ENCODE data around the gene APBA1.

Gene APBA1

DNA sequence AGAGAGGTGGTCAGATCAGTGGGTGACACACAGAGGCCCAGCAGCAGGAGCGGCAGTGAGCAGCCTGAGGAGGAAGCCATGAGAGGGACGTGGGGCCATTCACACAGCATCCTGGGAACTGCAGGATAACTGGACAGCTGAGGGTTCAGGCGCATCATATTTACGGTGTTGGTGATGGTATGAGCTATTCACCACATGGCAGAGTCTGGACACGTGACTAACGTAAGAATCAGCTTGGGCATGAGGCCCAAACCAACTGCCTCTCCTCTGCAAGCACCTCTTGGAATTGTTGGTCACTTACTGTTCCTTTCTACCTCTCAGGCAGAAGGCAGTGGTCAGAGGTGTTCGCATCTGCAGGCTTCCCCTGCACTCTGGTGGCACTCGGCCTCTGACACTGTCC is 206.0 kb downstream of the APBA1 start:
- Histone ChIP-seq H3K36me3 (ENCODE audit: low read length) (no peaks in the 10 kb centered on the region), H3K9me2 (replicated peaks; ENCODE audit: insufficient read depth, low read length) (no peaks in the 10 kb centered on the region), H3K4me2 (ENCODE audit: low read depth, low read length, poor library complexity, severe bottlenecking) (no peak overlapping the region), H4K20me1 (ENCODE audit: low read depth, low read length) (no peaks in the 10 kb centered on the region), H3K27me3 (ENCODE audit: low read length) (no peaks in the 10 kb centered on the region), H3K27ac (ENCODE audit: low read depth, low read length) (no peak overlapping the region), H3K79me2 (ENCODE audit: insufficient read depth, low read length) (no peaks in the 10 kb centered on the region), H2AFZ (ENCODE audit: low read depth, low read length, severe bottlenecking) (no peak overlapping the region), H3K9me3 (ENCODE audit: insufficient read depth, low read length) (no peaks in the 10 kb centered on the region), H3K9ac (ENCODE audit: low read length) (no peak overlapping the region), H3F3A (ENCODE audit: insufficient read depth) (no peaks in the 10 kb centered on the region), H3K4me3 (ENCODE audit: insufficient read depth, low read length, poor library complexity, severe bottlenecking) (no peak overlapping the region)
- TF ChIP-seq, protein P1, sequence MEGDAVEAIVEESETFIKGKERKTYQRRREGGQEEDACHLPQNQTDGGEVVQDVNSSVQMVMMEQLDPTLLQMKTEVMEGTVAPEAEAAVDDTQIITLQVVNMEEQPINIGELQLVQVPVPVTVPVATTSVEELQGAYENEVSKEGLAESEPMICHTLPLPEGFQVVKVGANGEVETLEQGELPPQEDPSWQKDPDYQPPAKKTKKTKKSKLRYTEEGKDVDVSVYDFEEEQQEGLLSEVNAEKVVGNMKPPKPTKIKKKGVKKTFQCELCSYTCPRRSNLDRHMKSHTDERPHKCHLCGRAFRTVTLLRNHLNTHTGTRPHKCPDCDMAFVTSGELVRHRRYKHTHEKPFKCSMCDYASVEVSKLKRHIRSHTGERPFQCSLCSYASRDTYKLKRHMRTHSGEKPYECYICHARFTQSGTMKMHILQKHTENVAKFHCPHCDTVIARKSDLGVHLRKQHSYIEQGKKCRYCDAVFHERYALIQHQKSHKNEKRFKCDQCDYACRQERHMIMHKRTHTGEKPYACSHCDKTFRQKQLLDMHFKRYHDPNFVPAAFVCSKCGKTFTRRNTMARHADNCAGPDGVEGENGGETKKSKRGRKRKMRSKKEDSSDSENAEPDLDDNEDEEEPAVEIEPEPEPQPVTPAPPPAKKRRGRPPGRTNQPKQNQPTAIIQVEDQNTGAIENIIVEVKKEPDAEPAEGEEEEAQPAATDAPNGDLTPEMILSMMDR (IDR thresholded peaks at IDR 0.05; ENCODE audit: insufficient read depth, low read length, poor library complexity, severe bottlenecking): no peak
- no peak for TF ChIP-seq EZH2phosphoT487 (conservative IDR thresholded peaks at IDR 0.05; ENCODE audit: low read length)

DNA sequence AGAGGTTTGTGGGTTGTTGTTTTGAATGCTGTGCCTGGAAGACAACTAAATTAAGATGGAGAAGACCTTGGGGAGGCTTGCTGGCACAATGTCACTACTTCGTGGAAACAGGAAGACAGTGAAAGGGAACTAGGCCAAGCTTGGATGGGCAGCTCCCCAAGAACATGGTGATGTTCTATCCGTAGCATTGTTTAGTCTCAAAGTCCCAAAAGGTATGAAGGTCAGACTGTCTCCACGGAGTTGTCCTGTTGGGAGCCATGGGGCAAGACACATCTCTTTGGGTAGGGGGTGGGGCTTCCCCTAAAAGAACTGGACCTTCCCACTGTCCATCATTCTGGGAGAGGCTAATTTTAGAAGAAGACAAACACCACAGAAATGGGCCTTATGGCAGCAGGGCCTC is 206.7 kb downstream of the APBA1 start:
- H3K9ac ChIP-seq (ENCODE audit: low read length): no peak overlapping the region

DNA sequence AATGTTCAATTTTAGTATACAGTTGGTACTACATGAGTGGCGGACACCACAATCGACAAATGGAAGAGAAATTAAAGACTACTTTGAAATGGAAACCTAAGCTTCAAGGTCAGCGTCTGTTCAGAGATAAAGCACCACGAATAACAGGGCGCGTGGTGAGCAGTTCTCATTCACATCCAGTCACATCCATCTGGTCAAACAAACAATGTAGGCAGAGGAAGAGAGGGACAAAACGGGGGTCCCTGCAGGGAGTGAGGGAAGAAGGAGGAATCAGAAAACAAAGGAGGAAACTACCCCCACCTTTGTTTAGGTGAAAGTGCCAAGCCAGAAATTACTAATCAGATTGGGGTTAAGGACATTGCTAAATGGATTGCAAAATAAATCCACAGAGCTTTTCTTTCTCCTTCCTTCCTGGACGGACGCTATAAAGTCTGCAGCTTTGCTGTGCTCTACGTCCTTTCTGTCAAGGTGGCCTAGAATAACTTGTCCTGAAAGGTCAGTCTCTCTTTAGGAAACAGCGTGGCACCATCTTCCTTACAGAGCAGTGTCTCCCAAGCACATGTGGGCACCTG is 208.6 kb downstream of the APBA1 start:
- H3K79me2 ChIP-seq (ENCODE audit: insufficient read depth, low read length): no peaks in the 10 kb centered on the region
- H3K27me3 ChIP-seq (ENCODE audit: low read length): no peaks in the 10 kb centered on the region
- TF ChIP-seq EZH2phosphoT487 (conservative IDR thresholded peaks at IDR 0.05; ENCODE audit: low read length): no peak
- TF ChIP-seq, protein P1 (IDR thresholded peaks at IDR 0.05; ENCODE audit: insufficient read depth, low read length, poor library complexity, severe bottlenecking): no peak
- no peak overlapping the region for H3K4me3 ChIP-seq (ENCODE audit: insufficient read depth, low read length, poor library complexity, severe bottlenecking)
- H4K20me1 ChIP-seq (ENCODE audit: low read depth, low read length): no peaks in the 10 kb centered on the region
- no peak overlapping the region for H3K4me2 ChIP-seq (ENCODE audit: low read depth, low read length, poor library complexity, severe bottlenecking)
- H3K9ac ChIP-seq (ENCODE audit: low read length): no peak overlapping the region
- no peak overlapping the region for H2AFZ ChIP-seq (ENCODE audit: low read depth, low read length, severe bottlenecking)
- H3K9me2 ChIP-seq (replicated peaks; ENCODE audit: insufficient read depth, low read length): no peaks in the 10 kb centered on the region
- H3F3A ChIP-seq (ENCODE audit: insufficient read depth): no peaks in the 10 kb centered on the region
- H3K27ac ChIP-seq (ENCODE audit: low read depth, low read length): no peak overlapping the region
- no peaks in the 10 kb centered on the region for H3K36me3 ChIP-seq (ENCODE audit: low read length)
- no peaks in the 10 kb centered on the region for H3K9me3 ChIP-seq (ENCODE audit: insufficient read depth, low read length)

More for the DNA sequence above, 206.7 kb downstream of the APBA1 start:
- Histone ChIP-seq H4K20me1 (ENCODE audit: low read depth, low read length) (no peaks in the 10 kb centered on the region), H3K4me3 (ENCODE audit: insufficient read depth, low read length, poor library complexity, severe bottlenecking) (no peak overlapping the region), H3K79me2 (ENCODE audit: insufficient read depth, low read length) (no peaks in the 10 kb centered on the region), H2AFZ (ENCODE audit: low read depth, low read length, severe bottlenecking) (no peak overlapping the region), H3K9me3 (ENCODE audit: insufficient read depth, low read length) (no peaks in the 10 kb centered on the region), H3K9me2 (replicated peaks; ENCODE audit: insufficient read depth, low read length) (no peaks in the 10 kb centered on the region), H3K27me3 (ENCODE audit: low read length) (no peaks in the 10 kb centered on the region), H3F3A (ENCODE audit: insufficient read depth) (no peaks in the 10 kb centered on the region), H3K36me3 (ENCODE audit: low read length) (no peaks in the 10 kb centered on the region), H3K27ac (ENCODE audit: low read depth, low read length) (no peak overlapping the region), H3K4me2 (ENCODE audit: low read depth, low read length, poor library complexity, severe bottlenecking) (no peak overlapping the region)
- TF ChIP-seq, protein P1 (IDR thresholded peaks at IDR 0.05; ENCODE audit: insufficient read depth, low read length, poor library complexity, severe bottlenecking): no peak
- TF ChIP-seq EZH2phosphoT487 (conservative IDR thresholded peaks at IDR 0.05; ENCODE audit: low read length): no peak

All from SU-DHL-6 (cell line).